GM13976 (cell line): ENCODE data around the gene PLD4.

Experiments used
- DNase-seq: peaks from one replicate; pipeline ENCODE4 v3.0.0; 2012; ENCODE audit warnings: low spot score
- CTCF ChIP-seq: IDR thresholded peaks from 2 replicates; pipeline ENCODE4 v1.5.1; 2012; ENCODE audit warnings: borderline replicate concordance, mild to moderate bottlenecking; ENCODE audit not compliant: insufficient read depth; ENCODE audit errors: extremely low read depth, missing control alignments, control extremely low read depth
- in situ Hi-C: fragments of 300-500 bp; cut with MboI; formaldehyde crosslinking; loops from one replicate; pipeline ENCODE4 v1.12.0; 2022; ENCODE audit warnings: low sequenced_read_pairs, mixed read lengths, inconsistent platforms; ENCODE audit not compliant: unreplicated experiment

PLD4 gene

GRCh38 chr14:104878582-104878981 lies 46.1 kb upstream of the PLD4 start:
- TF ChIP-seq CTCF: no peak
- DNase-seq: no peak
- in situ Hi-C loops: no loop called here

GRCh38 chr14:104879201-104879982 lies 45.3 kb upstream of the PLD4 start:
- TF ChIP-seq CTCF: no peak
- DNase-seq: no peak
- in situ Hi-C loops: no loop called here

GRCh38 chr14:104879983-104880565 lies 44.6 kb upstream of the PLD4 start:
- in situ Hi-C loops: no loop called here
- TF ChIP-seq CTCF: no peak
- DNase-seq: no peak

- TF ChIP-seq CTCF: no peak
- no peak for DNase-seq
- in situ Hi-C loops: no loop called here
These were observed 44.0 kb upstream of the PLD4 start for GRCh38 chr14:104880584-104881210.

- TF ChIP-seq CTCF: no peak
- no peak for DNase-seq
- in situ Hi-C loops: no loop called here
These were observed 43.2 kb upstream of the PLD4 start for GRCh38 chr14:104881369-104881979.

- in situ Hi-C loops: no loop called here
- no peak for TF ChIP-seq CTCF
- DNase-seq: no peak
These were observed 42.2 kb upstream of the PLD4 start for GRCh38 chr14:104882325-104882973.
